ENCODE data around the gene SNX8. TPM values are rescaled to one million over a fixed set of nuclear protein-coding genes. Genes with fewer than 3 reads are reported as not detected.
"Not testable (repeated sequence)": the region's sequence is repeated elsewhere in the genome, so short reads cannot be mapped to it uniquely, and the experiment has no call there.

SNX8 gene
- total RNA-seq, 2 donors from 2014 or later = 53.0 to 53.2 TPM

- no peak overlapping the region for H3K4me3 ChIP-seq (ENCODE audit: low read length)
- no peak overlapping the region for H3K4me3 Mint-ChIP-seq
- WGBS, 2 experiments (ENCODE audit: insufficient coverage in 1 of 2, insufficient read length in 1 of 2) = 95 to 98% methylated on average over 8 to 12 of the region's 12 CpGs
- no peaks in the 10 kb centered on the region for H3K27me3 ChIP-seq (ENCODE audit: control insufficient read depth, insufficient read depth, low read length, poor library complexity, severe bottlenecking)
- H3K27ac Mint-ChIP-seq = no peak overlapping the region
- peaks cover 14% of the 10 kb centered on the region for H3K36me3 Mint-ChIP-seq (ENCODE audit: low read depth)
- H3K27ac ChIP-seq (ENCODE audit: low read depth, low read length) = no peak overlapping the region
- TF ChIP-seq CTCF (conservative IDR thresholded peaks at IDR 0.05) = no peak
- H3K36me3 ChIP-seq (ENCODE audit: control insufficient read depth, insufficient read depth, low read length) = no peaks in the 10 kb centered on the region
- H3K4me1 Mint-ChIP-seq = peaks cover 5% of the 10 kb centered on the region
- no peaks in the 10 kb centered on the region for H3K27me3 Mint-ChIP-seq (ENCODE audit: insufficient read depth)
- no peaks in the 10 kb centered on the region for H3K4me1 ChIP-seq (ENCODE audit: control insufficient read depth, insufficient read depth, low read length)
- H3K9ac ChIP-seq (ENCODE audit: extremely low read depth, low read length, poor library complexity, severe bottlenecking) = no peak overlapping the region
- DNase-seq = no peak
- H3K9me3 ChIP-seq (ENCODE audit: control insufficient read depth, low read length) = no peaks in the 10 kb centered on the region
- no peaks in the 10 kb centered on the region for H3K9me3 Mint-ChIP-seq
Measured at GRCh38 chr7:2350861-2351260, 36.6 kb upstream of the SNX8 start.

- Histone ChIP-seq H3K36me3 (ENCODE audit: control insufficient read depth, insufficient read depth, low read length) (no peaks in the 10 kb centered on the region), H3K9ac (ENCODE audit: extremely low read depth, low read length, poor library complexity, severe bottlenecking) (no peak overlapping the region), H3K27ac (ENCODE audit: low read depth, low read length) (no peak overlapping the region), H3K4me1 (ENCODE audit: control insufficient read depth, insufficient read depth, low read length) (no peaks in the 10 kb centered on the region), H3K9me3 (ENCODE audit: control insufficient read depth, low read length) (no peaks in the 10 kb centered on the region), H3K27me3 (ENCODE audit: control insufficient read depth, insufficient read depth, low read length, poor library complexity, severe bottlenecking) (no peaks in the 10 kb centered on the region), H3K4me3 (ENCODE audit: low read length) (no peak overlapping the region)
- Mint-ChIP-seq H3K9me3 (no peaks in the 10 kb centered on the region), H3K27ac (peak overlapping the region; percentile 70), H3K4me3 (no peak overlapping the region), H3K27me3 (ENCODE audit: insufficient read depth) (no peaks in the 10 kb centered on the region), H3K4me1 (peaks cover 2% of the 10 kb centered on the region), H3K36me3 (ENCODE audit: low read depth) (peaks cover 15% of the 10 kb centered on the region)
- no peak for DNase-seq
- no peak for TF ChIP-seq CTCF (conservative IDR thresholded peaks at IDR 0.05)
- WGBS, 2 experiments (ENCODE audit: insufficient coverage in 1 of 2, insufficient read length in 1 of 2) = 93 to 97% methylated on average over 3 to 9 of the region's 9 CpGs
Measured at GRCh38 chr7:2350055-2350454, 35.8 kb upstream of the SNX8 start.

DNA sequence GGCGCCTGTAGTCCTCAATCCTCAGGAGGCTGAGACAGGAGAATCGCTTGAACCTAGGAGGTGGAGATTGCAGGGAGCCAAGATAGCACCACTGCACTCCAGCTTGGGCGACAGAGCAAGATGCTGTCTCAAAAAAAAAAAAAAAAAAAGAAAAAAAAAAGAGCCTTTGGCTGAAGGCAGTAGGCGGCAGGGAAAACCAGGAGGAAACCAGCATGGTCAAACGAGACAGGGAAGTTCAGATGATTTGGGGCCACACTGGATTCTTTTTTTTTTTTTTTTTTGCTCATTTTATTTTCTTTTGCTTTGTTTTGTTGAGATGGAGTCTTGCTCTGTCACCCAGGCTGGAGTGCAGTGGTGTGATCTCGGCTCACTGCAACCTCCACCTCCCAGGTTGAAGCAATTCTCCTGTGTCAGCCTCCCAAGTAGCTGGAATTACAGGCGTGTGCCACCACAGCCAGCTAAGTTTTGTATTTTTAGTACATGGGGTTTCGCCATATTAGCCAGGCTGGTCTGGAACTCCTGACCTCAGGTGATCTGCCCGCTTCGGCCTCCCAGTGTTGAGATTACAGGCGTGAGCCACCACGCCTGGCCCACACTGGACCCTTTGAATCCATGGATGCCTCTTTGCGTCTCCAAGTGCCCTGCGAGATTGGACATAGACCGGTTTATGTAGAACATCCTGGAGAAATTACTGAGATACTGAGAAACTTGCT, 33.3 kb upstream of the SNX8 start:
- H3K4me3 ChIP-seq (ENCODE audit: low read length); H3K4me1 ChIP-seq (ENCODE audit: control insufficient read depth, insufficient read depth, low read length); H3K4me1 Mint-ChIP-seq; H3K9ac ChIP-seq (ENCODE audit: extremely low read depth, low read length, poor library complexity, severe bottlenecking); H3K4me3 Mint-ChIP-seq; H3K27me3 ChIP-seq (ENCODE audit: control insufficient read depth, insufficient read depth, low read length, poor library complexity, severe bottlenecking); H3K9me3 ChIP-seq (ENCODE audit: control insufficient read depth, low read length); DNase-seq; H3K27ac ChIP-seq (ENCODE audit: low read depth, low read length); H3K9me3 Mint-ChIP-seq; H3K36me3 ChIP-seq (ENCODE audit: control insufficient read depth, insufficient read depth, low read length); H3K27me3 Mint-ChIP-seq (ENCODE audit: insufficient read depth): not testable (repeated sequence)
- peaks cover 16% of the 10 kb centered on the region for H3K36me3 Mint-ChIP-seq (ENCODE audit: low read depth)
- peak overlapping the region; percentile 82 for H3K27ac Mint-ChIP-seq
- WGBS, 2 experiments (ENCODE audit: insufficient coverage in 1 of 2, insufficient read length in 1 of 2) = 91 to 100% methylated on average over 8 to 15 of the region's 15 CpGs

Measured in endodermal cell (in vitro differentiated cells).